Keratinocyte (primary cell): ENCODE results near the gene L3MBTL2.

Experiments
- EZH2 ChIP-seq: IDR thresholded peaks from one replicate; pipeline ENCODE4 v1.6.1; 2012; ENCODE audit warnings: inconsistent platforms, mild to moderate bottlenecking, low read length, moderate library complexity
- TF ChIP-seq, protein P1 (sequence below), 3 experiments: IDR thresholded peaks in 1 of 3; conservative IDR thresholded peaks in 1 of 3; optimal IDR thresholded peaks in 1 of 3; 2 replicates in 2 of 3; 3 replicates in 1 of 3; pipeline versions ENCODE3 to v1.5.1; 2011; ENCODE audit warnings: low read length in 3 of 3, mild to moderate bottlenecking in 3 of 3, moderate library complexity in 2 of 3, control low read depth in 1 of 3, inconsistent platforms in 1 of 3; ENCODE audit not compliant: insufficient read depth in 2 of 3; ENCODE audit errors: extremely low read depth in 1 of 3

DNA sequence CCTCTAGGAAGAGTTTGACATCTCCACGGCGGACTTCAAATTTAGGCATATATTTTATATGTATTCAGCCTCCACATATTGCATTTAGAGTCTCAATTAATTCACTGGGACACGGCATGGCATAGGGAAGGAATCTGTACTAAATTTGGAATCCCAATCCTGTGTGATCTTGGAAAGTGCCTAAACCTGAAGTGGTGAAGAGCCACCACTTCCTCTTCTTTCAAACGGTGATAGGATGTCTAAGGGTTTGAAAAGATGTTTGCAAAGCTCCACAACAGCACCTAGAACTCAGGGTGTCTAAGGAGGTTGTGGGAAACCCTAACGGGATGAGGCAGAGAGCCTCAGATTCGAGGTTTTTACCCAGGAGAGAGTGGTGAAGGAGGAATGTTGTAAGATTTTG, 1.0 kb upstream of the L3MBTL2 start:
- TF ChIP-seq EZH2: no peak
- TF ChIP-seq, protein P1, sequence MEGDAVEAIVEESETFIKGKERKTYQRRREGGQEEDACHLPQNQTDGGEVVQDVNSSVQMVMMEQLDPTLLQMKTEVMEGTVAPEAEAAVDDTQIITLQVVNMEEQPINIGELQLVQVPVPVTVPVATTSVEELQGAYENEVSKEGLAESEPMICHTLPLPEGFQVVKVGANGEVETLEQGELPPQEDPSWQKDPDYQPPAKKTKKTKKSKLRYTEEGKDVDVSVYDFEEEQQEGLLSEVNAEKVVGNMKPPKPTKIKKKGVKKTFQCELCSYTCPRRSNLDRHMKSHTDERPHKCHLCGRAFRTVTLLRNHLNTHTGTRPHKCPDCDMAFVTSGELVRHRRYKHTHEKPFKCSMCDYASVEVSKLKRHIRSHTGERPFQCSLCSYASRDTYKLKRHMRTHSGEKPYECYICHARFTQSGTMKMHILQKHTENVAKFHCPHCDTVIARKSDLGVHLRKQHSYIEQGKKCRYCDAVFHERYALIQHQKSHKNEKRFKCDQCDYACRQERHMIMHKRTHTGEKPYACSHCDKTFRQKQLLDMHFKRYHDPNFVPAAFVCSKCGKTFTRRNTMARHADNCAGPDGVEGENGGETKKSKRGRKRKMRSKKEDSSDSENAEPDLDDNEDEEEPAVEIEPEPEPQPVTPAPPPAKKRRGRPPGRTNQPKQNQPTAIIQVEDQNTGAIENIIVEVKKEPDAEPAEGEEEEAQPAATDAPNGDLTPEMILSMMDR (optimal IDR thresholded peaks at IDR 0.05 in 1 of 3, IDR thresholded peaks at IDR 0.05 in 1 of 3, conservative IDR thresholded peaks at IDR 0.05 in 1 of 3; ENCODE audit: extremely low read depth in 1 of 3, insufficient read depth in 2 of 3, low read length in 3 of 3): no peak
